Fibroblast of lung (primary cell): ENCODE results near the gene NOVA2. TPM values are rescaled to one million over a fixed set of nuclear protein-coding genes. Genes with fewer than 3 reads are reported as not detected.

ENCODE experiments used
- DNase-seq, 2 donors: peaks; one replicate each; pipeline versions ENCODE4 v3.0.0 to v3.0.0-alpha.2; 2010; ENCODE audit warnings: low read depth in 2 of 2
- H2AFZ ChIP-seq: 2 replicates; pipeline ENCODE4 v1.5.1; 2012; ENCODE audit warnings: low read length, control low read depth, inconsistent platforms
- H3K27ac ChIP-seq: 2 replicates; pipeline ENCODE4 v1.5.1; 2011; ENCODE audit warnings: low read length, control low read depth; ENCODE audit not compliant: insufficient read depth
- H3K27me3 ChIP-seq: 2 replicates; pipeline ENCODE4 v1.5.1; 2011; ENCODE audit warnings: mild to moderate bottlenecking, low read length; ENCODE audit not compliant: control insufficient read depth, insufficient read depth
- H3K36me3 ChIP-seq: 2 replicates; pipeline ENCODE4 v1.5.1; 2011; ENCODE audit warnings: low read length; ENCODE audit not compliant: control insufficient read depth, insufficient read depth
- H3K4me1 ChIP-seq: 2 replicates; pipeline ENCODE4 v1.5.1; 2011; ENCODE audit warnings: low read length; ENCODE audit not compliant: control insufficient read depth, insufficient read depth; ENCODE audit errors: extremely low read depth
- H3K4me2 ChIP-seq: 2 replicates; pipeline ENCODE4 v1.5.1; 2011; ENCODE audit warnings: low read length, control low read depth; ENCODE audit not compliant: insufficient read depth; ENCODE audit errors: extremely low read depth
- H3K4me3 ChIP-seq, 4 experiments: fragments of 200-600 bp in 1 of 4; sonication (generic) in 1 of 4; replicated peaks in 1 of 4; 2 replicates each; pipeline ENCODE4 v1.5.1; 2011 to 2016; ENCODE audit warnings: low read length in 4 of 4, low read depth in 3 of 4, mild to moderate bottlenecking in 3 of 4, control low read depth in 2 of 4, inconsistent platforms in 1 of 4, mixed read lengths in 1 of 4; ENCODE audit not compliant: insufficient read depth in 1 of 4; ENCODE audit errors: control extremely low read depth in 1 of 4
- H3K79me2 ChIP-seq: 2 replicates; pipeline ENCODE4 v1.5.1; 2012; ENCODE audit warnings: mild to moderate bottlenecking, low read length, inconsistent platforms; ENCODE audit not compliant: control insufficient read depth, insufficient read depth
- H3K9ac ChIP-seq: 2 replicates; pipeline ENCODE4 v1.5.1; 2011; ENCODE audit warnings: mild to moderate bottlenecking, low read length, control low read depth; ENCODE audit not compliant: insufficient read depth
- H3K9me3 ChIP-seq: 2 replicates; pipeline ENCODE4 v1.5.1; 2012; ENCODE audit warnings: low read depth, low read length; ENCODE audit not compliant: control insufficient read depth, insufficient read depth
- H4K20me1 ChIP-seq: 2 replicates; pipeline ENCODE4 v1.5.1; 2011; ENCODE audit warnings: low read length; ENCODE audit not compliant: control insufficient read depth, insufficient read depth; ENCODE audit errors: extremely low read depth
- EZH2 ChIP-seq: IDR thresholded peaks from 2 replicates; pipeline ENCODE4 v1.5.1; 2012; ENCODE audit warnings: low read length, control low read depth, mild to moderate bottlenecking; ENCODE audit errors: missing control alignments
- polyA plus RNA-seq, 2 donors: library from polyadenylated mRNA; depleted of rRNA in 1 of 2; stranded (reverse) in 1 of 2; unstranded in 1 of 2; fragments of >200 nt; gene quantifications; 2 replicates each; pipeline ENCODE4 v1.2.1, GENCODE V29; 2011 to 2012; ENCODE audit warnings: missing spikeins in 1 of 2
- total RNA-seq: library from RNA; depleted of rRNA; stranded (reverse); fragments of >200 nt; gene quantifications from 2 replicates; pipeline ENCODE4 v1.2.1, GENCODE V29; 2014
- TF ChIP-seq, protein P1 (sequence below), 2 donors: IDR thresholded peaks in 1 of 2; conservative IDR thresholded peaks in 1 of 2; 1 replicate in 1 of 2; 2 replicates in 1 of 2; pipeline ENCODE4 v1.5.1; 2011 to 2012; ENCODE audit warnings: low read length in 2 of 2, control low read depth in 1 of 2, inconsistent platforms in 1 of 2, low read depth in 1 of 2, mild to moderate bottlenecking in 1 of 2

NOVA2 gene
- total and polyA plus RNA-seq, 2 donors (not counting 1 experiment from before 2014, with no cell fraction given) = 0.01 TPM; not detected in 1

DNA sequence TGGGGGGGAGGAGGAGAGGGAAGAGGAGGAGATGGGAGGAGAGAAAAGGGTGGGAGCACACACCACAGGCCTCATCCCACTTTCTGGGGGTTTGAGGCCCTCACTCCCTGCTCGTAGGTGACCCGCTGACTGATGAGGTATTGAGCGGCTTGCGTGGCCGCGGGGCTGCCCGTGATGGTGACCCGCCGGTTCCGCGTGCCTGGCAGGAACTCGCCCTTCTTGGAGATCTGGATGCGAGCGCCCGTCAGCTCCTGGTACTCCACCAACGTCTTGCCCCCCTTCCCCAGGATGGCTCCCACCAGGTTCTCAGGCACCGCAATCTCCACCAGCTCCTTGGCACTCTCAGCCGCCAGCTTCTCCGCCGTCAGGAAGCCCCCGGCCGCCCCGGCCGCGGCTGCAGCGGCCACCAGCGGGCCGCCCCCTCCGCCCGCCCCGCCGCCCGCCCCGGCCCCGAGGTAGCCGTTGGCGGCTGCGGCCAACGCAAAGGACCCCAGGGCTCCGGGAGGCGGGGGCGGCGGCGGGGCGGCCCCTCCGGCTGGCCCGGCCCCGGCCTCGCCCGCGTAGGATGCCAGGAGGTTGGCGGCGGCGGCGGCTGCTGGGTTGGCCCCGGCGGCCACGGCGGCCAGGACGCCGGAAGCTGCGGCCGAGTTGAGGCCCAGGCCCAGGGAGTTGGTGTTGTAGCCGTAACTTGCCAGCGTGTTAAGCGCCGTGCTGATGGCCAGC is 33.7 kb downstream of the NOVA2 start:
- TF ChIP-seq, protein P1, sequence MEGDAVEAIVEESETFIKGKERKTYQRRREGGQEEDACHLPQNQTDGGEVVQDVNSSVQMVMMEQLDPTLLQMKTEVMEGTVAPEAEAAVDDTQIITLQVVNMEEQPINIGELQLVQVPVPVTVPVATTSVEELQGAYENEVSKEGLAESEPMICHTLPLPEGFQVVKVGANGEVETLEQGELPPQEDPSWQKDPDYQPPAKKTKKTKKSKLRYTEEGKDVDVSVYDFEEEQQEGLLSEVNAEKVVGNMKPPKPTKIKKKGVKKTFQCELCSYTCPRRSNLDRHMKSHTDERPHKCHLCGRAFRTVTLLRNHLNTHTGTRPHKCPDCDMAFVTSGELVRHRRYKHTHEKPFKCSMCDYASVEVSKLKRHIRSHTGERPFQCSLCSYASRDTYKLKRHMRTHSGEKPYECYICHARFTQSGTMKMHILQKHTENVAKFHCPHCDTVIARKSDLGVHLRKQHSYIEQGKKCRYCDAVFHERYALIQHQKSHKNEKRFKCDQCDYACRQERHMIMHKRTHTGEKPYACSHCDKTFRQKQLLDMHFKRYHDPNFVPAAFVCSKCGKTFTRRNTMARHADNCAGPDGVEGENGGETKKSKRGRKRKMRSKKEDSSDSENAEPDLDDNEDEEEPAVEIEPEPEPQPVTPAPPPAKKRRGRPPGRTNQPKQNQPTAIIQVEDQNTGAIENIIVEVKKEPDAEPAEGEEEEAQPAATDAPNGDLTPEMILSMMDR (conservative IDR thresholded peaks at IDR 0.05 in 1 of 2, IDR thresholded peaks at IDR 0.05 in 1 of 2; ENCODE audit: low read depth in 1 of 2, low read length in 2 of 2) = no peak
- TF ChIP-seq EZH2 = peak; percentile 62
- Histone ChIP-seq H2AFZ (no peak overlapping the region), H3K27me3 (peaks cover 4% of the 10 kb centered on the region), H3K36me3 (no peaks in the 10 kb centered on the region), H3K4me2 (no peak overlapping the region), H3K9ac (no peak overlapping the region), H3K9me3 (no peaks in the 10 kb centered on the region), H3K4me3 (no peak overlapping the region), H3K27ac (no peak overlapping the region), H4K20me1 (no peaks in the 10 kb centered on the region), H3K4me1 (no peaks in the 10 kb centered on the region), H3K79me2 (no peaks in the 10 kb centered on the region)
- no peak for DNase-seq

DNA sequence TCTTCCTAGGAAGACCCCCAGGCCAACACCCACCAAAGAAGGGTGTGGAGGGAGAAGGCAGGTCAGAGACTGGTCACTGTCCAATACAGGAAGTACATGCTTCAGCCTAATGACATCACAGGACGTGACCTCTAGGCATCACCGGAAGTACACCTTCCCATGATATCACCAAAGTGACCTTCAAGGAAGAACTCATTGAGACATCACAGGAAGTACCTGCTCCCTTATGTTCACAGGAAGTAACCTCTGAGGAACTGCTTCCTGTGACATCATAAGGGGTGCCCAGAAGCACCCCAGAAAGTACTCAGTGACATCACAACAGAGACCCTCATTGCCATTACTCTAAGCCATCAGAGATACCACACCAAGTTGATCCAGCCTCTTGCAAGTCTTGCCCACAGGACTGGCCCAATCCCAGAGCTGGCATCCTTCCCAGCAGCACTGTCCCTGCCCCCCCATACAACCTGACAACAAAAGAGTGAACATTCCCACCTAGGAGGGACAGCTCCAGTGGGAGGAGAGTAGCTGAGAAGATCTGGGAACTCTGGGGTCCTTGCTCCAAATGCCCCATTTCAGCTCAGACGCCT is 34.8 kb downstream of the NOVA2 start:
- no peak for DNase-seq
- Histone ChIP-seq H3K27ac (no peak overlapping the region), H2AFZ (no peak overlapping the region)

DNA sequence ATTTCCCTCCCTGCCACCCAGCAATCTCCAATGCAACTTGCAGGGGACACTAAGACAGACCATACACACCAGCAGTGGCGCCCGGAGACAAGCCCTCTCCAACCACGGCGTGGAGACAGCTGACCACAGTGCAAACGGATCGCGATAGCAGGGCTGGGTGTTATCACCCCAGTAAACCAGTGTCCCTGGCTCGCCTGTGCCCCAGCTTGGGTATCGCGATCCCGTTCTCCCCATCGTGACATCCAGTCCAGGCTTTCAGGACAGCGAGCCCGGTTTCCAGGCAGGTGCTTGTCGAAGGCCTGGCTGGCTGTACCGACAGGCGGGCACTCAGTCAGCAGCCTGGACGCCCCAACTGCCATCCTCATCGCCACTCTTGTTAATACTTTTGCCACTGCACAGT is 38.4 kb downstream of the NOVA2 start:
- no peak overlapping the region for H3K27ac ChIP-seq
- no peak for DNase-seq
- H4K20me1 ChIP-seq = no peaks in the 10 kb centered on the region
- H3K4me3 ChIP-seq = no peak overlapping the region
- H3K36me3 ChIP-seq = no peaks in the 10 kb centered on the region
- no peak overlapping the region for H2AFZ ChIP-seq
- no peak overlapping the region for H3K4me2 ChIP-seq
- no peaks in the 10 kb centered on the region for H3K79me2 ChIP-seq
- H3K27me3 ChIP-seq = peaks cover 4% of the 10 kb centered on the region
- no peak overlapping the region for H3K9ac ChIP-seq
- TF ChIP-seq, protein P1 (conservative IDR thresholded peaks at IDR 0.05 in 1 of 2, IDR thresholded peaks at IDR 0.05 in 1 of 2; ENCODE audit: low read depth in 1 of 2, low read length in 2 of 2) = no peak
- no peak for TF ChIP-seq EZH2
- H3K4me1 ChIP-seq = no peaks in the 10 kb centered on the region
- H3K9me3 ChIP-seq = no peaks in the 10 kb centered on the region

More for the DNA sequence above, 34.8 kb downstream of the NOVA2 start:
- H3K36me3 ChIP-seq = no peaks in the 10 kb centered on the region
- H3K9ac ChIP-seq = no peak overlapping the region
- no peaks in the 10 kb centered on the region for H3K9me3 ChIP-seq
- H3K4me3 ChIP-seq = no peak overlapping the region
- H3K79me2 ChIP-seq = no peaks in the 10 kb centered on the region
- TF ChIP-seq, protein P1 (conservative IDR thresholded peaks at IDR 0.05 in 1 of 2, IDR thresholded peaks at IDR 0.05 in 1 of 2; ENCODE audit: low read depth in 1 of 2, low read length in 2 of 2) = no peak
- TF ChIP-seq EZH2 = no peak
- H3K4me1 ChIP-seq = no peaks in the 10 kb centered on the region
- H4K20me1 ChIP-seq = no peaks in the 10 kb centered on the region
- peaks cover 4% of the 10 kb centered on the region for H3K27me3 ChIP-seq
- no peak overlapping the region for H3K4me2 ChIP-seq
